SH-SY5Y (cell line): ENCODE results near the gene CLEC2B.

Experiments
- GATA2 ChIP-seq: IDR thresholded peaks from 2 replicates; pipeline ENCODE4 v1.6.1; 2011; ENCODE audit warnings: mild to moderate bottlenecking, low read depth, low read length
- GATA3 ChIP-seq: IDR thresholded peaks from 2 replicates; pipeline ENCODE4 v1.6.1; 2011; ENCODE audit warnings: low read depth, mild to moderate bottlenecking, low read length, moderate library complexity

GRCh38 chr12:9899209-9899608, 30.1 kb upstream of the CLEC2B start:
- no peak for TF ChIP-seq GATA2
- TF ChIP-seq GATA3, result no peak
